H1 (cell line): ENCODE measurements around the gene EPHA2. TPM values are rescaled to one million over a fixed set of nuclear protein-coding genes. Genes with fewer than 3 reads are reported as not detected.

Experiments used
- CTCF ChIA-PET: fragments of 300-600 bp; sonication (Branson Sonifier 250); formaldehyde crosslinking; loops from one replicate; lab custom pipeline; 2021; ENCODE audit not compliant: partially characterized antibody; lab: Charles Lee
- POLR2A ChIA-PET: fragments of 300-600 bp; sonication (Branson Sonifier 250); formaldehyde crosslinking; loops from one replicate; lab custom pipeline; 2021; ENCODE audit warnings: inconsistent platforms; ENCODE audit not compliant: partially characterized antibody; lab: Charles Lee
- DNase-seq, 2 experiments: peaks; one replicate each; pipeline versions ENCODE4 v3.0.0 to v3.0.0-alpha.2; 2010 to 2022; ENCODE audit warnings: low spot score in 2 of 2, low read depth in 1 of 2, mixed read lengths in 1 of 2
- FAIRE-seq: peaks from 2 replicates; lab custom pipeline; 2011; peaks lifted over from hg19 to GRCh38; lab: Jason Lieb, UNC
- H2AFZ ChIP-seq: 2 replicates; pipeline ENCODE4 v1.8.1; 2012; ENCODE audit warnings: low read length, inconsistent platforms
- H2AK5ac ChIP-seq: 2 replicates; pipeline ENCODE4 v1.6.1; 2013; ENCODE audit warnings: low read depth, low read length
- H2BK120ac ChIP-seq: replicated peaks from 2 replicates; pipeline ENCODE3; 2013; ENCODE audit warnings: low read depth, low read length, inconsistent platforms
- H2BK12ac ChIP-seq: 2 replicates; pipeline ENCODE4 v1.6.1; 2013; ENCODE audit warnings: low read depth, low read length
- H2BK15ac ChIP-seq: 2 replicates; pipeline ENCODE4 v1.6.1; 2013; ENCODE audit warnings: low read length
- H2BK20ac ChIP-seq: 2 replicates; pipeline ENCODE4 v1.6.1; 2013; ENCODE audit warnings: low read length
- H2BK5ac ChIP-seq: 2 replicates; pipeline ENCODE4 v1.6.1; 2013; ENCODE audit warnings: low read depth, low read length
- H3K14ac ChIP-seq: 2 replicates; pipeline ENCODE4 v1.6.1; 2013; ENCODE audit warnings: inconsistent platforms; ENCODE audit not compliant: insufficient read length
- H3K18ac ChIP-seq: 2 replicates; pipeline ENCODE4 v1.6.1; 2013; ENCODE audit warnings: low read length; ENCODE audit errors: extremely low read depth
- H3K23ac ChIP-seq: 2 replicates; pipeline ENCODE4 v1.6.1; 2013; ENCODE audit warnings: inconsistent platforms; ENCODE audit not compliant: insufficient read length
- H3K23me2 ChIP-seq: 2 replicates; pipeline ENCODE4 v1.6.1; 2013; ENCODE audit warnings: low read depth, low read length
- H3K27ac ChIP-seq: 2 replicates; pipeline ENCODE4 v1.6.1; 2011; ENCODE audit warnings: low read depth, low read length, inconsistent platforms
- H3K27me3 ChIP-seq, 4 experiments: replicated peaks in 1 of 4; 1 replicate in 1 of 4; 2 replicates in 3 of 4; pipeline versions ENCODE4 v1.6.1 to v1.8.1; 2011 to 2013; ENCODE audit warnings: low read length in 3 of 4, mild to moderate bottlenecking in 3 of 4, inconsistent platforms in 2 of 4, mixed read lengths in 2 of 4, moderate library complexity in 1 of 4; ENCODE audit not compliant: control insufficient read depth in 3 of 4, insufficient read depth in 3 of 4; ENCODE audit errors: extremely low read depth in 1 of 4
- H3K36me3 ChIP-seq, 4 experiments: 2 replicates each; pipeline versions ENCODE4 v1.6.1 to v1.8.1; 2011 to 2013; ENCODE audit warnings: mild to moderate bottlenecking in 4 of 4, low read length in 3 of 4, moderate library complexity in 2 of 4, control low read depth in 1 of 4, inconsistent platforms in 1 of 4; ENCODE audit not compliant: insufficient read depth in 4 of 4, control insufficient read depth in 2 of 4
- H3K4ac ChIP-seq: replicated peaks from 2 replicates; pipeline ENCODE3; 2013; ENCODE audit warnings: low read length, low read depth, mixed read lengths, inconsistent platforms; ENCODE audit not compliant: insufficient read length
- H3K4me1 ChIP-seq, 4 experiments: replicated peaks in 1 of 4; 1 replicate in 1 of 4; 2 replicates in 3 of 4; pipeline versions ENCODE4 v1.6.1 to v1.8.1; 2011 to 2013; ENCODE audit warnings: low read length in 3 of 4, inconsistent platforms in 2 of 4, mixed read lengths in 1 of 4; ENCODE audit not compliant: insufficient read depth in 4 of 4, control insufficient read depth in 3 of 4
- H3K4me2 ChIP-seq, 2 experiments: 2 replicates each; pipeline versions ENCODE4 v1.6.1 to v1.8.1; 2011 to 2013; ENCODE audit warnings: low read depth in 2 of 2, low read length in 2 of 2, control low read depth in 1 of 2, inconsistent platforms in 1 of 2, mild to moderate bottlenecking in 1 of 2; ENCODE audit not compliant: insufficient read depth in 1 of 2
- H3K4me3 ChIP-seq, 4 experiments: fragments of 200-600, 300-600 bp in 1 of 4; sonication (generic), shearing (Covaris generic), sonication (Bioruptor Twin) in 1 of 4; 2 replicates each; pipeline versions ENCODE4 v1.5.1 to v1.8.1; 2011 to 2016; ENCODE audit warnings: low read length in 4 of 4, low read depth in 3 of 4, control low read depth in 2 of 4, inconsistent platforms in 2 of 4, mild to moderate bottlenecking in 2 of 4, mixed read lengths in 1 of 4, moderate library complexity in 1 of 4; ENCODE audit not compliant: insufficient read depth in 2 of 4; ENCODE audit errors: extremely low read depth in 1 of 4
- H3K56ac ChIP-seq: replicated peaks from 2 replicates; pipeline ENCODE3; 2013; ENCODE audit warnings: low read depth, mild to moderate bottlenecking, mixed read lengths, low read length, inconsistent platforms; ENCODE audit not compliant: insufficient read length
- H3K79me1 ChIP-seq: 2 replicates; pipeline ENCODE4 v1.6.1; 2013; ENCODE audit warnings: low read depth, low read length, control low read depth
- H3K79me2 ChIP-seq, 2 experiments: 2 replicates each; pipeline versions ENCODE4 v1.6.1 to v1.8.1; 2012 to 2013; ENCODE audit warnings: low read length in 2 of 2, mild to moderate bottlenecking in 2 of 2, inconsistent platforms in 1 of 2; ENCODE audit not compliant: insufficient read depth in 2 of 2, control insufficient read depth in 1 of 2
- H3K9ac ChIP-seq, 4 experiments: replicated peaks in 1 of 4; 1 replicate in 1 of 4; 2 replicates in 3 of 4; pipeline versions ENCODE4 v1.6.1 to v1.8.1; 2011 to 2013; ENCODE audit warnings: low read depth in 3 of 4, low read length in 3 of 4, control low read depth in 2 of 4, mild to moderate bottlenecking in 2 of 4, moderate library complexity in 2 of 4, inconsistent platforms in 1 of 4; ENCODE audit errors: extremely low read depth in 1 of 4
- H3K9me3 ChIP-seq, 2 experiments: 2 replicates each; pipeline versions ENCODE4 v1.6.1 to v1.8.1; 2012 to 2013; ENCODE audit warnings: mild to moderate bottlenecking in 2 of 2, moderate library complexity in 2 of 2, control low read depth in 1 of 2, inconsistent platforms in 1 of 2, low read depth in 1 of 2, low read length in 1 of 2, mixed read lengths in 1 of 2; ENCODE audit not compliant: insufficient read depth in 2 of 2
- H4K20me1 ChIP-seq, 2 experiments: replicated peaks in 1 of 2; 2 replicates each; pipeline versions ENCODE3 to v1.8.1; 2011 to 2013; ENCODE audit warnings: inconsistent platforms in 2 of 2, low read length in 2 of 2, mild to moderate bottlenecking in 1 of 2; ENCODE audit not compliant: insufficient read depth in 2 of 2, control insufficient read depth in 1 of 2
- H4K5ac ChIP-seq: 2 replicates; pipeline ENCODE4 v1.6.1; 2013; ENCODE audit warnings: low read length, low read depth, mixed read lengths, inconsistent platforms; ENCODE audit not compliant: insufficient read length
- H4K8ac ChIP-seq: 2 replicates; pipeline ENCODE4 v1.8.0; 2013; ENCODE audit warnings: mild to moderate bottlenecking, moderate library complexity, low read length, inconsistent platforms; ENCODE audit not compliant: insufficient read depth; ENCODE audit errors: extremely low read depth
- H4K91ac ChIP-seq: replicated peaks from 2 replicates; pipeline ENCODE3; 2013; ENCODE audit warnings: low read length, mixed read lengths, inconsistent platforms; ENCODE audit not compliant: insufficient read length
- ASH2L ChIP-seq: fragments of 200-600, 300-600 bp; sonication (generic); IDR thresholded peaks from one replicate; pipeline ENCODE4 v1.7.1; 2017; ENCODE audit warnings: low read length
- BACH1 ChIP-seq: IDR thresholded peaks from 2 replicates; pipeline ENCODE4 v1.6.1; 2012; ENCODE audit warnings: low read length, improper control_type of control experiment
- BCL11A ChIP-seq, 2 experiments: IDR thresholded peaks; one replicate each; pipeline ENCODE4 v1.6.1; 2011; ENCODE audit warnings: low read depth in 2 of 2, low read length in 2 of 2, mild to moderate bottlenecking in 2 of 2
- CBX5 ChIP-seq: fragments of 300-800, 300-1000 bp; sonication (generic); IDR thresholded peaks from 2 replicates; pipeline ENCODE4 v1.7.1; 2016; ENCODE audit warnings: antibody characterized with exemption, low read length, low read depth
- CHD1 ChIP-seq: IDR thresholded peaks from 2 replicates; pipeline ENCODE4 v1.6.1; 2012; ENCODE audit warnings: low read depth, low read length, improper control_type of control experiment
- EP300 ChIP-seq, 2 experiments: IDR thresholded peaks; 1 replicate in 1 of 2; 2 replicates in 1 of 2; pipeline ENCODE4 v1.6.1; 2011 to 2012; ENCODE audit warnings: low read depth in 2 of 2, low read length in 2 of 2, mild to moderate bottlenecking in 2 of 2, borderline replicate concordance in 1 of 2, inconsistent platforms in 1 of 2, moderate library complexity in 1 of 2
- GABPA ChIP-seq: IDR thresholded peaks from 2 replicates; pipeline ENCODE4 v1.6.1; 2011; ENCODE audit warnings: mild to moderate bottlenecking, low read length, moderate library complexity, borderline replicate concordance; ENCODE audit not compliant: insufficient read depth
- GTF2F1 ChIP-seq: IDR thresholded peaks from 2 replicates; pipeline ENCODE4 v1.6.1; 2012; ENCODE audit warnings: low read depth, low read length, improper control_type of control experiment, borderline replicate concordance
- KDM1A ChIP-seq: fragments of 200-600, 300-600 bp; sonication (generic); IDR thresholded peaks from 2 replicates; pipeline ENCODE4 v1.7.1; 2016; ENCODE audit warnings: mild to moderate bottlenecking, low read length, borderline replicate concordance
- NRF1 ChIP-seq: IDR thresholded peaks from 2 replicates; pipeline ENCODE4 v1.6.1; 2011; ENCODE audit warnings: mild to moderate bottlenecking, low read depth, low read length, improper control_type of control experiment
- POLR2AphosphoS5 ChIP-seq: IDR thresholded peaks from 2 replicates; pipeline ENCODE4 v1.6.1; 2011; ENCODE audit warnings: low read depth, low read length
- POU5F1 ChIP-seq: IDR thresholded peaks from 2 replicates; pipeline ENCODE4 v1.6.1; 2011; ENCODE audit warnings: low read depth, mild to moderate bottlenecking, low read length, moderate library complexity
- RAD21 ChIP-seq, 2 experiments: IDR thresholded peaks in 1 of 2; conservative IDR thresholded peaks in 1 of 2; 2 replicates each; pipeline ENCODE4 v1.6.1; 2011; ENCODE audit warnings: low read depth in 2 of 2, low read length in 2 of 2, improper control_type of control experiment in 1 of 2, inconsistent platforms in 1 of 2, mild to moderate bottlenecking in 1 of 2, moderate library complexity in 1 of 2
- SIRT6 ChIP-seq: IDR thresholded peaks from one replicate; pipeline ENCODE4 v1.7.1; 2012; ENCODE audit warnings: low read length, inconsistent platforms
- WGBS, 2 experiments: shearing (Covaris generic) in 1 of 2; methylation state at CpG; one replicate each; pipeline versions ENCODE4 v1.1.6 to v1.1.7; 2013 to 2015; ENCODE audit warnings: low lambda C conversion rate in 2 of 2, mixed read lengths in 2 of 2, inconsistent platforms in 1 of 2, low coverage in 1 of 2, missing lambda C conversion rate in 1 of 2; ENCODE audit not compliant: insufficient replicate concordance in 2 of 2, insufficient coverage in 1 of 2, insufficient read length in 1 of 2; ENCODE audit errors: extremely low coverage in 1 of 2, missing lambda C conversion rate in 1 of 2; 5-methylcytosine and 5-hydroxymethylcytosine counted together
- polyA plus RNA-seq, 7 experiments: library from polyadenylated mRNA; depleted of rRNA in 3 of 7; stranded (reverse) in 5 of 7; unstranded in 2 of 7; fragments of >200 nt in 5 of 7; fragments of 200-250 nt in 2 of 7; gene quantifications; 1 replicate in 5 of 7; 2 replicates in 1 of 7; 4 replicates in 1 of 7; pipeline versions ENCODE4 v1.2.1 to v1.2.3, GENCODE V29; 2011 to 2013; ENCODE audit warnings: missing spikeins in 2 of 7, mixed read lengths in 2 of 7
- total RNA-seq: library from RNA; stranded (reverse); fragmentation: NEBNext Ultra II Directional; extraction: Animal tissue kit (Norgen Biotek cat#: 25700); gene quantifications from 2 replicates; pipeline ENCODE4 v1.2.1, GENCODE V29; 2021

EPHA2 gene
- total and polyA plus RNA-seq, 2 of the 8 experiments (the other 6 are each of a cell fraction or from before 2014, with no cell fraction given), result 26.8 to 33.6 TPM

GRCh38 chr1:16118706-16119105 lies 37.2 kb downstream of the EPHA2 start:
- Histone ChIP-seq H3K36me3 (peaks cover 0 to 3% (median 2%) of the 10 kb centered on the region in 4 experiments; a peak in 2 of 8 replicates), H3K14ac (no peak overlapping the region), H3K9me3 (no peaks in the 10 kb centered on the region), H4K8ac (no peak overlapping the region; the same call in 1 of the 2 replicates), H2BK5ac (no peak overlapping the region), H3K79me1 (no peaks in the 10 kb centered on the region), H3K27ac (no peak overlapping the region), H3K79me2 (no peaks in the 10 kb centered on the region), H3K23ac (no peak overlapping the region), H4K20me1 (no peaks in the 10 kb centered on the region), H3K4ac (no peak overlapping the region), H2BK20ac (0 out of 2 replicates have a peak overlapping the region, but pooled peaks have one; percentile 80), H3K4me3 (no peak overlapping the region), H4K91ac (no peak overlapping the region), H3K18ac (peak overlapping the region; percentile 19; the same call in 1 of the 2 replicates), H3K56ac (no peak overlapping the region), H2BK12ac (no peak overlapping the region), H3K4me2 (no peak overlapping the region), H4K5ac (no peak overlapping the region), H3K27me3 (no peaks in the 10 kb centered on the region), H2BK15ac (no peak overlapping the region), H2AFZ (no peak overlapping the region), H3K23me2 (no peaks in the 10 kb centered on the region), H3K9ac (no peak overlapping the region), H3K4me1 (peaks cover 15 to 42% (median 28%) of the 10 kb centered on the region in 4 experiments), H2BK120ac (no peak overlapping the region), H2AK5ac (no peak overlapping the region)
- POLR2A ChIA-PET, result interaction anchor here (1.2 to 7.3 kb wide), 2 partner anchors 28 to 49 kb away, joined by 3 to 51 read pairs; no protein-coding TSS in a partner anchor
- 78% methylated on average over 9 of the region's 9 CpGs; no CpG with 5 or more reads in 1 of the 2 experiments for WGBS, 2 experiments
- FAIRE-seq, result no peak
- DNase-seq, result no peak
- CTCF ChIA-PET, result interaction anchor here (0.9 to 31.3 kb wide), 8 partner anchors 9 to 73 kb away, joined by 3 to 522 read pairs (median 5); partner anchors contain the start of gene FAM131C
- no peak for TF ChIP-seq CBX5
- TF ChIP-seq POU5F1, result no peak
- no peak for TF ChIP-seq GABPA
- TF ChIP-seq SIRT6, result no peak
- no peak for TF ChIP-seq BCL11A (IDR thresholded peaks at IDR 0.05; ENCODE audit: low read depth in 2 of 2, low read length in 2 of 2)
- TF ChIP-seq KDM1A, result no peak
- no peak for TF ChIP-seq EP300 (IDR thresholded peaks at IDR 0.05; ENCODE audit: borderline replicate concordance in 1 of 2, low read depth in 2 of 2, low read length in 2 of 2)
- TF ChIP-seq POLR2AphosphoS5, result no peak
- TF ChIP-seq RAD21 (IDR thresholded peaks at IDR 0.05 in 1 of 2, conservative IDR thresholded peaks at IDR 0.05 in 1 of 2; ENCODE audit: low read depth in 2 of 2, low read length in 2 of 2), result no peak
- TF ChIP-seq BACH1, result no peak
- TF ChIP-seq CHD1, result no peak
- TF ChIP-seq ASH2L, result no peak
- no peak for TF ChIP-seq GTF2F1
- TF ChIP-seq NRF1, result no peak
